Placental pericyte (primary cell): Measurements from ENCODE around the gene GABRD. TPM values are rescaled to one million over a fixed set of nuclear protein-coding genes. Genes with fewer than 3 reads are reported as not detected.

ENCODE experiments used
- total RNA-seq: library from RNA; depleted of rRNA; stranded (reverse); fragments of >200 nt; gene quantifications from 2 replicates; pipeline ENCODE4 v1.2.3, GENCODE V29; 2012

Gene GABRD
- not detected in 2 replicates for total RNA-seq

GRCh38 chr1:2019172-2019543 is at the start of gene GABRD:
TSS of gene GABRD (plus strand) at chr1:2019345. CDS start at chr1:2019424, 79 bp downstream.

GRCh38 chr1:2003541-2004131 is 15.5 kb upstream of the GABRD start, which contains the start of gene CFAP74:
TSS of gene CFAP74 (minus strand) at chr1:2003786. CDS start at chr1:1990956, 12,830 bp downstream.

GRCh38 chr1:2049718-2050431 is 30.7 kb downstream of the GABRD start, which contains the start of gene PRKCZ:
TSS of gene PRKCZ (plus strand) at chr1:2050411. CDS start at chr1:2050631, 220 bp downstream.

Other genes with a start within 250 kb of the GABRD start
- 58.9 and 65.0 TPM in 2 replicates for gene NADK, start 240.9 kb upstream of the GABRD start, total RNA-seq
- gene GNB1, start 128.3 kb upstream of the GABRD start, total RNA-seq, result 137 and 170 TPM in 2 replicates
- gene CALML6, start 104.1 kb upstream of the GABRD start, total RNA-seq, result 0.14 and 0.66 TPM in 2 replicates
- 0.43 and 0.44 TPM in 2 replicates for gene TMEM52, start 100.1 kb upstream of the GABRD start, total RNA-seq
- not detected in 2 replicates for gene CFAP74, start 15.6 kb upstream of the GABRD start, total RNA-seq
- 1.6 and 3.9 TPM in 2 replicates for gene PRKCZ, start 31.1 kb downstream of the GABRD start, total RNA-seq
- gene FAAP20, start 175.4 kb downstream of the GABRD start, total RNA-seq, result 24.9 TPM in 2 replicates
- 20.6 and 37.7 TPM in 2 replicates for gene SKI, start 209.0 kb downstream of the GABRD start, total RNA-seq